Peyer's patch (tissue), 4 donors: ENCODE results near the gene ATP2B3. TPM values are rescaled to one million over a fixed set of nuclear protein-coding genes. Genes with fewer than 3 reads are reported as not detected.

Source experiments
- DNase-seq, 3 donors: peaks; one replicate each; pipeline ENCODE4 v3.0.0-alpha.2; 2017 to 2019
- H3K27ac ChIP-seq, 4 donors: fragments of 200-600 bp; sonication (generic); one replicate each; pipeline ENCODE4 v1.5.1; 2016 to 2019
- H3K27me3 ChIP-seq, 2 donors: fragments of 200-600 bp; sonication (generic); one replicate each; pipeline ENCODE4 v1.5.1; 2019
- H3K36me3 ChIP-seq, 3 donors: fragments of 200-600 bp; sonication (generic); one replicate each; pipeline ENCODE4 v1.5.1; 2016 to 2019
- H3K4me1 ChIP-seq, 4 donors: fragments of 200-600 bp; sonication (generic); one replicate each; pipeline ENCODE4 v1.5.1; 2016 to 2019
- H3K4me3 ChIP-seq, 4 donors: fragments of 200-600 bp; sonication (generic); 1 replicate in 3 of 4; 2 replicates in 1 of 4; pipeline ENCODE4 v1.5.1; 2016 to 2019; ENCODE audit warnings: mild to moderate bottlenecking in 1 of 4
- H3K9me3 ChIP-seq, 4 donors: fragments of 200-600 bp; sonication (generic); one replicate each; pipeline ENCODE4 v1.5.1; 2016 to 2019; ENCODE audit warnings: mild to moderate bottlenecking in 1 of 4
- CTCF ChIP-seq, 6 experiments: fragments of 450-650 bp in 4 of 6; fragments of 200-600 bp in 2 of 6; sonication (generic) in 1 of 6; IDR thresholded peaks; one replicate each; pipeline ENCODE4 v1.5.1; 2017 to 2019; ENCODE audit warnings: antibody characterized with exemption in 6 of 6, mild to moderate bottlenecking in 3 of 6, moderate library complexity in 1 of 6
- POLR2A ChIP-seq, 2 donors: fragments of 450-650 bp; IDR thresholded peaks; one replicate each; pipeline ENCODE4 v1.5.1; 2017; ENCODE audit warnings: antibody characterized with exemption in 2 of 2, mild to moderate bottlenecking in 2 of 2, moderate library complexity in 2 of 2
- total RNA-seq, 4 donors: library from RNA; depleted of rRNA; stranded (reverse); fragments of >200 nt; gene quantifications; one replicate each; pipeline ENCODE4 v1.1.0, GENCODE V29; 2016

Gene ATP2B3
- total RNA-seq, 4 donors from 2014 or later = not detected

- no peaks in the 10 kb centered on the region for H3K36me3 ChIP-seq
- no peaks in the 10 kb centered on the region for H3K27me3 ChIP-seq
- no peaks in the 10 kb centered on the region for H3K9me3 ChIP-seq
- no peak overlapping the region for H3K27ac ChIP-seq
- no peak overlapping the region for H3K4me3 ChIP-seq
- H3K4me1 ChIP-seq = no peaks in the 10 kb centered on the region
- no peak for DNase-seq
- no peak for TF ChIP-seq POLR2A (IDR thresholded peaks at IDR 0.05)
- TF ChIP-seq CTCF (IDR thresholded peaks at IDR 0.05) = no peak
These were observed 31.8 kb downstream of the ATP2B3 start for GRCh38 chrX:153549231-153549630.

GRCh38 chrX:153549807-153550206 lies 32.4 kb downstream of the ATP2B3 start:
- H3K36me3 ChIP-seq = no peaks in the 10 kb centered on the region
- no peaks in the 10 kb centered on the region for H3K9me3 ChIP-seq
- H3K27ac ChIP-seq = no peak overlapping the region
- no peaks in the 10 kb centered on the region for H3K27me3 ChIP-seq
- TF ChIP-seq POLR2A (IDR thresholded peaks at IDR 0.05) (no peak), CTCF (IDR thresholded peaks at IDR 0.05) (no peak)
- no peak for DNase-seq
- no peak overlapping the region for H3K4me3 ChIP-seq
- no peaks in the 10 kb centered on the region for H3K4me1 ChIP-seq

DNA sequence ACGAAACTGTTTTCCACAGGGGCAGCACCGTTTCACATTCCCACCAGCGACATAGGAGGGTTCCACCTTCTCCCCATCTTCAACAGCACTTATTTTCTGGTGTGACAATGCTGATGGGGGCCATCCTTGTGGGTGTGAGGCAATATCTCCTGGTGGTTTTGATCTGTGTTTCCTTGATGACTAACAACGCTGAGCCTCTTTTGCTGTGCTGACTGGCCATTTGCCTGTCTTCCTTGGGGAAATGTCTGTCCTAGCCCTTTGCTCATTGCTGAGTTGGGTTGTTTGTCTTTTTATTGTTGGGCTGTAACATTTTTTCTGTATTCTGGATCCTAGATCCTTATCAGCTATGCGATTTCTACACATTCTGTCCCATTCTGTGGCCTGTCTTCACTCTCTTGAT lies 33.7 kb downstream of the ATP2B3 start:
- TF ChIP-seq POLR2A (IDR thresholded peaks at IDR 0.05) (no peak), CTCF (IDR thresholded peaks at IDR 0.05) (no peak)
- DNase-seq = no peak
- no peak overlapping the region for H3K27ac ChIP-seq
- no peaks in the 10 kb centered on the region for H3K27me3 ChIP-seq
- H3K4me1 ChIP-seq = no peaks in the 10 kb centered on the region
- no peaks in the 10 kb centered on the region for H3K36me3 ChIP-seq
- no peaks in the 10 kb centered on the region for H3K9me3 ChIP-seq
- no peak overlapping the region for H3K4me3 ChIP-seq

DNA sequence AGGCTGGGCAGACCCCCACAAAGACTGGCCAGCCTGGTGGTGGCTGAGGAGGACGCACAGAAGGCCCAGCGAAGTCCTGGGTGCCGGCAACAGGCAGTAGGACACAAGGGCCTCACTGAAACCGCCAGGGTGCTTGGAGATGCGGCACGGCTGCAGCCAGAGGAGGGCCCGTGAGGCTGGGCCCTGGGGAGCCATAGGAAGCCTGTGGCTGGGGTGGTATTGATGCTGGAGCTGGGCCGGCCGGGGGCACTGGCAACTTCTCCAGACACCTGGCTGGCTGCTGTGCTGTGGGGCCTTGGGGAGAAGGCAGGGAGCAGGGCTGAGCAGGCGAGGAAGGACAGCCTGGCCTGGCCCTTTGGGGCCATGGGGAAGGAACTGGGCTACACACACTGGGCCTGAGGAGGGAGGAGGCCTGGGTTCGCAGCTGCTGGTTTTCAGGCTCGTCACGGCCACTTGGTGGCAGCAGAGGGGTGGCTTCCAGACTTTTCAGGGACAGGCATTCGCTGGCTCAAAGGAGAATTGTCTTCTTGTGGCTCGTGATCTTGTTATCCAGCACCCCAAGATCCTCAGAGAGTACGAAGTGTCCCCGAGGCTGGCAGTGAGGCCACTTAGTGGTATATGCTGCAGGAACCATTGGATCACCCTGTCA lies 37.2 kb downstream of the ATP2B3 start:
- H3K27ac ChIP-seq = no peak overlapping the region
- DNase-seq = peak; percentile 48 to 80 (median 73)
- no peak overlapping the region for H3K4me3 ChIP-seq
- no peaks in the 10 kb centered on the region for H3K27me3 ChIP-seq
- H3K9me3 ChIP-seq = no peaks in the 10 kb centered on the region
- H3K4me1 ChIP-seq = no peaks in the 10 kb centered on the region
- no peak for TF ChIP-seq POLR2A (IDR thresholded peaks at IDR 0.05)
- TF ChIP-seq CTCF (IDR thresholded peaks at IDR 0.05) = peak in 4 of 6 experiments; percentile 55 to 67 (median 56)
- H3K36me3 ChIP-seq = no peaks in the 10 kb centered on the region

DNA sequence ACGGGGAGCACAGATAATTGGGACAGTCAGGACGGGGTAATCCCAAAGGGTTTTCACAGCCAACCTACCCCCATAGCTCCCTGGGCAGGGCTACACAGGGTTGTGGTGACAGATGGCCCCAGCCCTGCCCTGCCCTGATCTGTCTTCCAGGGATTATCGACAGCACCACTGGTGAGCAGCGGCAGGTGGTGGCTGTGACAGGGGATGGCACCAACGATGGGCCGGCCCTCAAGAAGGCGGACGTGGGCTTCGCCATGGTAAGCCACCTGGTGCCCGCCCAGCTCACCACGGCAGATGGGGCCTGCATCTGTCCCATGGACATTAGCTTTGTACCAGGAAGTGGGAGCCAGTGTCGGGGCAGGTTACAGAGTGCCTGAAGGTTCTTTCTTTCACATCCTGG lies 39.3 kb downstream of the ATP2B3 start:
- Histone ChIP-seq H3K27ac (no peak overlapping the region), H3K9me3 (no peaks in the 10 kb centered on the region), H3K4me1 (no peaks in the 10 kb centered on the region), H3K27me3 (no peaks in the 10 kb centered on the region), H3K4me3 (no peak overlapping the region), H3K36me3 (no peaks in the 10 kb centered on the region)
- DNase-seq = no peak
- TF ChIP-seq CTCF (IDR thresholded peaks at IDR 0.05) = no peak
